ENCODE measurements around the gene CRELD1. TPM values are rescaled to one million over a fixed set of nuclear protein-coding genes. Genes with fewer than 3 reads are reported as not detected.

Gene CRELD1
- total and polyA plus RNA-seq, 10 of the 15 experiments (the other 5 are each of a cell fraction or from before 2014, with no cell fraction given) = 1.3 to 15.9 (median 8.8) TPM

DNA sequence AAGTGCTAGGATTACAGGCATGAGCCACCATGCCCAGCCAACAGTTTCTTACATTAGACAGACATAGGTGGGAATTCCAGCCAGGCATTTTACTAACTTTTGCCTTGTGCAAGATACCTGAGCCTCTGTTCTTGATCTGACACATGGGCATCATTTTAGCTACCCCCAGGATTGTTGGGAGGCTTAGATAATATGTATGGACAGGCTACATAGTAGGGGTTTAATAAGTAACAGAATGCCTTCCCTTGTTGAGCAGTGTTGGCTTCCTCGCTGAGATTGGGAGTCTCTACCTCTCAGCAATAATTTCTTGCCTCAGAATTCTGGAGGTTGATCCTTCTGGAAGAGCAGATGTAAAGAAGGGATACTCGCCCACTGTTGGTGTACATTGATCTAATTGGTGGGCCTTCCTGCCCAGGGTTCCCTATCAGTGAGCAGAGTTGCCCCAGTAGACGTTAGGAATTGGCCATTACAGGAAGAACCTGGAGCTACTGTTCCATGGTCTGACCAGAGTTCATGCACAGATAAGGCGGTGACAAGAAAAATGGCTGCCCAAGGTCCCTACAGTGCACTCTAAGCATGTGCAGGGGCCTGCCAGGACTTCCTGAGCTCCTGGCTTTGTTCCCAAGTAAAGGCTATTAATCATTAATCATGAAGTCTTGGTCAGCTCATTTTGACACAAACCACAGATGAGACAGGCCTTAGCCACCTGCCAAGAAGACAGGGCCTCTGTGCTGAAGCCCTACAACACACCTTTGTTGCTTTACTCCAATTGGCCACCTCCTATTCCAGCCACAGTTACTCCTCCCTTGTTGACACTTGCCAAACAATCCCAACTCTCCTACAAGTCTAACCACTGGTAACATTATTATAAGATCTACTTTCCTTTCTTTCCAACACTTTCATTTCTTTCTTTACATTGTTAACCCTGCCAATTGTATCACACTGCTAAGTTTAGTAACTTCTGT lies 35.9 kb upstream of the CRELD1 start (continued):
- TF ChIP-seq, protein P1, sequence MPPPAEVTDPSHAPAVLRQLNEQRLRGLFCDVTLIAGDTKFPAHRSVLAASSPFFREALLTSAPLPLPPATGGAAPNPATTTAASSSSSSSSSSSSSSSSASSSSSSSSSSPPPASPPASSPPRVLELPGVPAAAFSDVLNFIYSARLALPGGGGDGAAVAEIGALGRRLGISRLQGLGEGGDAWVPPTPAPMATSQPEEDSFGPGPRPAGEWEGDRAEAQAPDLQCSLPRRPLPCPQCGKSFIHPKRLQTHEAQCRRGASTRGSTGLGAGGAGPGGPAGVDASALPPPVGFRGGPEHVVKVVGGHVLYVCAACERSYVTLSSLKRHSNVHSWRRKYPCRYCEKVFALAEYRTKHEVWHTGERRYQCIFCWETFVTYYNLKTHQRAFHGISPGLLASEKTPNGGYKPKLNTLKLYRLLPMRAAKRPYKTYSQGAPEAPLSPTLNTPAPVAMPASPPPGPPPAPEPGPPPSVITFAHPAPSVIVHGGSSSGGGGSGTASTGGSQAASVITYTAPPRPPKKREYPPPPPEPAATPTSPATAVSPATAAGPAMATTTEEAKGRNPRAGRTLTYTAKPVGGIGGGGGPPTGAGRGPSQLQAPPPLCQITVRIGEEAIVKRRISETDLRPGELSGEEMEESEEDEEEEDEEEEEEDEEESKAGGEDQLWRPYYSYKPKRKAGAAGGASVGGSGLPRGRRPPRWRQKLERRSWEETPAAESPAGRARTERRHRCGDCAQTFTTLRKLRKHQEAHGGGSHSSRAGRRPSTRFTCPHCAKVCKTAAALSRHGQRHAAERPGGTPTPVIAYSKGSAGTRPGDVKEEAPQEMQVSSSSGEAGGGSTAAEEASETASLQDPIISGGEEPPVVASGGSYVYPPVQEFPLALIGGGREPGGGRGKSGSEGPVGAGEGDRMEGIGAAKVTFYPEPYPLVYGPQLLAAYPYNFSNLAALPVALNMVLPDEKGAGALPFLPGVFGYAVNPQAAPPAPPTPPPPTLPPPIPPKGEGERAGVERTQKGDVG (CRISPR knock-in tag; IDR thresholded peaks at IDR 0.05) = no peak
- no peak for TF ChIP-seq TCF3 (IDR thresholded peaks at IDR 0.05; ENCODE audit: borderline replicate concordance, insufficient read depth, low read depth, low read length)
- no peak for TF ChIP-seq BRCA1 (IDR thresholded peaks at IDR 0.05; ENCODE audit: low read depth, low read length)
- no peak for TF ChIP-seq RBBP5 (conservative IDR thresholded peaks at IDR 0.05)
- TF ChIP-seq IKZF1 (conservative IDR thresholded peaks at IDR 0.05) = peak; percentile 48
- TF ChIP-seq HDAC6 (IDR thresholded peaks at IDR 0.05; ENCODE audit: unreplicated experiment) = no peak
- no peak for TF ChIP-seq HCFC1 (IDR thresholded peaks at IDR 0.05; ENCODE audit: low read length)
- TF ChIP-seq SREBF2 (IDR thresholded peaks at IDR 0.05; ENCODE audit: low read length) = no peak
- TF ChIP-seq, protein P2, sequence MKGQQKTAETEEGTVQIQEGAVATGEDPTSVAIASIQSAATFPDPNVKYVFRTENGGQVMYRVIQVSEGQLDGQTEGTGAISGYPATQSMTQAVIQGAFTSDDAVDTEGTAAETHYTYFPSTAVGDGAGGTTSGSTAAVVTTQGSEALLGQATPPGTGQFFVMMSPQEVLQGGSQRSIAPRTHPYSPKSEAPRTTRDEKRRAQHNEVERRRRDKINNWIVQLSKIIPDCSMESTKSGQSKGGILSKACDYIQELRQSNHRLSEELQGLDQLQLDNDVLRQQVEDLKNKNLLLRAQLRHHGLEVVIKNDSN (IDR thresholded peaks at IDR 0.05; ENCODE audit: borderline replicate concordance, extremely low read length, insufficient read depth, low read depth, low read length) = no peak
- TF ChIP-seq NR2C2 (IDR thresholded peaks at IDR 0.05; ENCODE audit: borderline replicate concordance, control insufficient read depth, insufficient read length, low read depth) = no peak
- TF ChIP-seq SMARCA5 (IDR thresholded peaks at IDR 0.05) = no peak
- TF ChIP-seq IKZF2 (IDR thresholded peaks at IDR 0.05) = no peak
- no peak for TF ChIP-seq ZNF384 (IDR thresholded peaks at IDR 0.05; ENCODE audit: borderline replicate concordance, low read depth, low read length)
